ENCODE results near the gene ARPC1B.
"Not testable (repeated sequence)": the region's sequence is repeated elsewhere in the genome, so short reads cannot be mapped to it uniquely, and the experiment has no call there.

Gene ARPC1B
- long read RNA-seq, donor 1, transcript ARPC1B-201 (10 exons, 1,564 nt), result major isoform, 12 of 23 reads
- long read RNA-seq, donor 1, partial matches to known transcripts, result 5 of 23 reads
- long read RNA-seq, donor 1, other reads (novel, unspliced or antisense), result 0 of 23 reads
- long read RNA-seq, donor 2, transcript ARPC1B-201 (10 exons, 1,564 nt), result major isoform, 11 of 15 reads
- long read RNA-seq, donor 2, partial matches to known transcripts, result 0 of 15 reads
- long read RNA-seq, donor 2, other reads (novel, unspliced or antisense), result 0 of 15 reads
- long read RNA-seq, donor 3, transcript ARPC1B-201 (10 exons, 1,564 nt), result major isoform, 6 of 9 reads
- long read RNA-seq, donor 3, partial matches to known transcripts, result 0 of 9 reads
- long read RNA-seq, donor 3, other reads (novel, unspliced or antisense), result 0 of 9 reads
- long read RNA-seq, donor 4, transcript ARPC1B-201 (10 exons, 1,564 nt), result major isoform, 14 of 74 reads
- long read RNA-seq, donor 4, partial matches to known transcripts, result 56 of 74 reads
- long read RNA-seq, donor 4, other reads (novel, unspliced or antisense), result 0 of 74 reads
- long read RNA-seq, donor 5, transcript ARPC1B-201 (10 exons, 1,564 nt), result major isoform, 5 of 68 reads
- long read RNA-seq, donor 5, partial matches to known transcripts, result 59 of 68 reads
- long read RNA-seq, donor 5, other reads (novel, unspliced or antisense), result 0 of 68 reads
- long read RNA-seq, donor 6, transcript ARPC1B-217 (5 exons, 945 nt), result minor isoform, 7 of 80 reads
- long read RNA-seq, donor 6, transcript ARPC1B-201 (10 exons, 1,564 nt), result major isoform, 11 of 80 reads
- long read RNA-seq, donor 6, partial matches to known transcripts, result 60 of 80 reads
- long read RNA-seq, donor 6, other reads (novel, unspliced or antisense), result 0 of 80 reads
- long read RNA-seq, donor 7, transcript ARPC1B-201 (10 exons, 1,564 nt), result major isoform, 19 of 90 reads
- long read RNA-seq, donor 7, partial matches to known transcripts, result 69 of 90 reads
- long read RNA-seq, donor 7, other reads (novel, unspliced or antisense), result 0 of 90 reads
- long read RNA-seq, donor 8, transcript ARPC1B-201 (10 exons, 1,564 nt), result major isoform, 15 of 20 reads
- long read RNA-seq, donor 8, partial matches to known transcripts, result 0 of 20 reads
- long read RNA-seq, donor 8, other reads (novel, unspliced or antisense), result 0 of 20 reads

DNA sequence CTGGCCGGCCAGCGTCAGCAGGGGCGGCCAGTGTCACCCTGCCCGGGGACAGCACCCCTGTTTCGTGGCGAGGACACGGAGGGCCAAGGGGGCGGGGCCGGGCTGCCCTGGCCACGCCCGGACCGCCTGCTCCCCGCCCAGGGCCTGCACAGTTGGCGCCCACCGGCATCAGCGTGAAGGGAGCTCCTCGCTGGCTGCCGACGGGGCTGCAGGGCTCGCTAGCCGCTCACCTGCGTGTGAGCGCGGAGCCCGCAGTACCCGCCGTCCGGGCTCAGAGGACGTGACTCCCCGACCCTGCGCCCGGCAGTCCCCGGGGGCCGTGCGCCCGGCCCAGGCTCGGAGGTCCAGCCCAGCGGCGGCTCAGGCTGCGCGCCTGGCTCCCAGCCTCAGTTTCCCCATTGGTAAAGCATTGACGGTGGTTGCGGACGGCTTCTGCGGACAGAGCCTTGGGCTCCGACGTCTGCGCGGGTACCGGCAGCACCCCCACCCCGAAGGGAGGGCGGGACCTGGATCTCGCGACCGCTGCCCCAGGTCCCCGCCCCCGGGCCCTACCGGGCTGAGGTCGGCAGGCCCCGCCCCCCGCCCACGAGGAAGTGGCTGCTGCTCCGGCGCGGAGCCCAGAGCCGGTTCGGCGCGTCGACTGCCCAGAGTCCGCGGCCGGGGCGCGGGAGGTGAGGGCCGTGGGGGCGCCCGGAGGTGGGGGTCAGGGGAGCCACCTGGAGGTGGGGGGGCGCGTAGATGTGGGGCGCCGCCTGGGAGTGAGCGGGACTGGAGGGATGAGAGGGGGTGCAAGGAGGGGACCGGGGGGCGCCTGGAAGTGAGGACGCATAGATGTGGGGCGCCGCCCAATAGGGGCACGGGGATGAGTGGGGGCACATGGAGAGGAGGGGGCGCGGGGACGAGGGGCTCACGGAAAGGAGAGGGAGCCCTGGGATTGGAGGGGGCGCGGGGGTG is at the start of gene ARPC1B:
ARPC1B (plus strand) TSS at position 620 of the 954 bp plus-strand sequence. CDS start 10,985 bp downstream, outside the sequence.
- DNase-seq, result peak; percentile 73

DNA sequence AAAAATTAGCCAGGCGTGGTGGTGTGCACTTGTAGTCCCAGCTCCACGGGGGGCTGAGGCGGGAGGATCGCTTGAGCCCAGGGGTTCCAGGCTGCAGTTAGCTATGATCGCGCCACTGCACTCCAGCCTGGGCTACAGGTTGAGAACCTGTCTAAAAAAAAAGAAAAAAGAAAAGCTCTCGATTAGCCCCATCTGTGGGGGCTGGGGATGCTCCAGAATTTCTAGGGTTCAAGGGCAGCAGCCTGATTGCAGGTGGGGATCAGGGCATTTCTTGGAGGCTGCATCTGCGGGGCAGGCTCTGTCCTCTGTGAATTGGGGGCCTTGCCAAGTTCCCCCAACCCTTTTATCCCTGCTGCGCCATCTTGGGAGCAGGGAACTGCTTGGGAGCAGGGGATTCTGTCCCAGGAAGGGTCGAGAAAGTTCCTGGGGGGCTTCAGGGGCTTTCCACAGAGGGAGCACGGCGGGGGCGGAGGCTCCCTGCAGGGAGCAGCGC is 49.5 kb upstream of the ARPC1B start:
- DNase-seq, result no peak

DNA sequence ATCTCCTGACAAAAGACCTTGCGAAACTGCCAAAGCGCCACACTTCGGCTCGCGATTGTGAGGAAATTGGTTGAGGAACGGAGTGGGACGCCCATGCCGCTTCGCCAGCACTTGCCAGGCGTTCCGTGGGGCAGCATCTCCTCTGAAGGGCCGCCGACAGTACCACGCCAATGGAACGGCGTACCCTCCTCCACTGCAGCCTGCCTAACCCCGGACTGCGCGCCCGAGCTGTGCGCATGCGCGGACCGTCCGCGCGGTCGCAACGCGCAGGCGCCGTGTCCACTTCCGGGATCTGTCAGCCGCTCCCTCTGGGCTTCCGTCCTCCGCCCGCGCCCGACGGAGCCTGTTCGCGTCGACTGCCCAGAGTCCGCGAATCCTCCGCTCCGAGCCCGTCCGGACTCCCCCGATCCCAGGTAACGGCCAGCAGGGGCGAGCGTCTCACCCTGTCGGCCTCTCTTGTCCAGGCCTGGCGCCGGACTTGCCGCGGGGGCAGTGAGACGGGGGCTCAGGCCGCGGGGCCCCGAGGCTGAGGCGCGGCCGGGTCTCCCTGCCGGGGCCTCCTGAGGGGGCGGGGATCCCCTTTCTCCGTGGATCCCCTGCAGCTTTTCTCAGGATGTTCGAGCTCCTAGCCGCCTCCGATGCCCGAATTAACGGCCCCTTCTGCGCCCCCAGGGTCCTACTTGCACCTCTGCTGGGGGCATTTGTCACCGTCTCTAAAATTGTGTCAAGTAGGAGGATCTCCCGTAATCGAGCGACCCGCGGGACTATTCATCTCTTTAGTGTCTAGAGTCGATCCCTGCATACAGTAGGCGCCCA is 48.7 kb upstream of the ARPC1B start, which contains the start of gene ARPC1A:
ARPC1A (plus strand) TSS at position 307 of the 816 bp plus-strand sequence. CDS start 7,456 bp downstream, outside the sequence.
- peak; percentile 91 for DNase-seq

DNA sequence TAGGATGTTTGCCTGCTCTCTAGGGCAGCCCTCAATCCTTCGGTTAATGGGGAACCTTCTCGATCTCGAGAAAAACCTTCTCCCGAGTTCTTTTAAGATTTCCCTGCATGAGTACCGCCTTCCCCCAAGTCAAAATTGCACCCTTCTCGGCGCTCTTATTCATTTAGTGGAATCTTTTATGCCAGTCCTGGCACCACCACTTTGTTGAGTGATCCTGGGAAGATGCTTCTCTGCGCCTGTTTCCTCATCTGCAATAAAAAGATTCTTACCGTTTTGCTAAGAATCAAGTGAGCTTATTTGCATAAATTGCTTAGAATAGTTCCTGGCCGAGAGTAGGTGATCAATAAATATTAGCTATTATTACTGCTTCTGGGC is 48.1 kb upstream of the ARPC1B start:
- no peak for DNase-seq

DNA sequence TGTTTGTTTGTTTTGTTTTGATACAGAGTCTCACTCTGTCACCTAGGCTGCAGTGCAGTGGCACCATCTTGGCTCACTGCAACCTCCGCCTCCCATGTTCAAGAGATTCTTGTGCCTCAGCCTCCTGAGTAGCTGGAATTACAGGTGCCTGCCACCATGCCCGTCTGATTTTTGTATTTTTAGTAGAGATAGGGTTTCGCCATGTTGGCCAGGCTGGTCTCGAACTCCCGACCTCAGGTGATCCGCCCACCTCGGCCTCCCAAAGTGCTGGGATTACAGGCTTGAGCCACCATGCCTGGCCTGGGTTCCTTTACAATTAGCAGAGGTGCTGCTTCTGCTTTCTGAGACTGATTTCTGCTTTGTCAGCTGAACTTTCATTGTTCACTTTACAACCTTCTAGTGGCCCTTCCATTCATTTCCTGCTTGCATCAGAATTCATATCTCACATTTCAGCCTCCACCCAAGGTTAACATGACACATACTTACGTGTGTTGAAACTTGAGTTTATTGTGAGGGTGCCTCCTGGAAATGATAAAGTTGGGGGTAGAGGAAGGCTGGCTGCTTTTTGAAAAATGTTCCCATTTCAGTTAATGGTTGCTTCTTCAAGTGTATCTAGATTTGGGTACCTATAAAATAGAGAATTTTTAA is 44.1 kb upstream of the ARPC1B start:
- DNase-seq, result not testable (repeated sequence)

DNA sequence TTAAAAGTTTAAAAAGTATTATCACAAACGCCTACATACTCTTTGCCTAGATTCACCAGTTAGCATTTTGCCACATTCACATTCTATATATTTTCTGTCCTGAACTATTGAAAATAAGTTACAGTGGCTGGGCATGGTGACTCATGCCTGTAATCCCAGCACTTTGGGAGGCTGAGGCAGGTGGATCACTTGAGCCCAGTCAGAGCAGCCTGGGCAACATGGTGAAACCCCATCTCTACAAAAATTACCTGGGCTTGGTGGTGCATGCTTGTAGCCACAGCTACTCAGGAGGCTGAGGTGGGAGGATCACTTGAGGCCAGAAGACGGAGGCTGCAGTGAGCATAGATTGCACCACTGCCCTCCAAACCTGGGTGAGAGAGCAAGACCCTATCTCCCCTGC is 43.5 kb upstream of the ARPC1B start:
- DNase-seq, result no peak

DNA sequence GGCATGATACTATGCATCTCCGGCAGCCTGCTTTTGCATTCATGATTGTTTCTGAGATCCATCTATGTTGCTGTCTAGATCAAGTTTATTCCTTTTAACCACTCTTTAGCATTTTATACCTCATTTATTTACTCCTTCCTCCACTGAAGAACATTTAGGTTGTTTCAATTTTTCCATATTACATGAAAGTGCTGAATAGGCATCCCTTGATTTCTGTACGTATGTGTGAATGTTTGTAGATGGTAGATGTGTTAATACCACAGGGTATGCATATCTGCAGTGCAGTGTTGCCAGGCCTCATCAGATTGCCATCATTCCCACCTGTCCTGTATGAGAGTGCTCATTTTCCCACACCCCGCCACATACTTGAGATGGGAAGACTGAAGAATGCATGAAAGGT is 34.9 kb upstream of the ARPC1B start:
- no peak for DNase-seq

DNA sequence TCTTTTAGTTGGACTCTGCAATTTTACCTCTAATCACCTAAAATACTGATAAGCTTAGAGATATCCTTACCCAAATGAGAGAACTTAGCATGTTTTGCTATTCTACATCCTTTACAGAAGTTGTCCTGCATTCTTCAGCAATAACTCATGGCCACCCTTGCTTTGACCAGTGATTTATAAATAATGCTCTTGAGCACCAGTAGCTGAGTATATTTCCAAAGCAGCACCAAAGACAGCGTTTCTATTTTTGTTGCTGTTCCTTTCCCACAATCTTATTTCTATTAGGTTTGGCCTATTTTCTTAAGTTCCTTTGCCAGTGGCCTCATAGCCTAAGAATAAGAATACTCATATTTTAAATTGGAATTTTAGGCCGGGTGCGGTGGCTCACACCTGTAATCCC is 33.9 kb upstream of the ARPC1B start:
- DNase-seq, result no peak

DNA sequence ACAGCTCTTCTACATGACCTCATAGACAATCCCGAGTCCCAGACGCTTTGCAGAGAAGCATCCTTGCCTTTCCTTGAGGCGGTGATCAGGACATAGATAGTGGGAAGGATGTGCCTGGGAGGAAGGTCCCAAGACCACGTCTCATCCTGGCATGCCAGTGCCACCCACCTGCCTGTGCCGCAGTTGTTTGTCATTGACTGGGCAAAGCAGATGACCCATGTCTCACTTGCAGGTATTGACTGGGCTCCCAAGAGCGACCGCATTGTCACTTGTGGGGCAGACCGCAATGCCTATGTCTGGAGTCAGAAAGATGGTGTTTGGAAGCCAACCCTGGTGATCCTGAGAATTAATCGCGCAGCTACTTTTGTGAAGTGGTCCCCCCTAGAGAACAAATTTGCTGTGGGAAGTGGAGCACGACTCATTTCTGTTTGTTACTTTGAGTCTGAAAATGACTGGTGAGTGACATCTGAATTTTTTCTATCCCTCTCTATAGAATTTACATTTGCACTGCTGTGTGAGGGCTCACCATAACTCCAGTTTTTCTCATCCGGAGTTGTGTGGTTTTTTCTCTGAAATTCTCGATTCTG is 30.4 kb upstream of the ARPC1B start:
- no peak for DNase-seq

DNA sequence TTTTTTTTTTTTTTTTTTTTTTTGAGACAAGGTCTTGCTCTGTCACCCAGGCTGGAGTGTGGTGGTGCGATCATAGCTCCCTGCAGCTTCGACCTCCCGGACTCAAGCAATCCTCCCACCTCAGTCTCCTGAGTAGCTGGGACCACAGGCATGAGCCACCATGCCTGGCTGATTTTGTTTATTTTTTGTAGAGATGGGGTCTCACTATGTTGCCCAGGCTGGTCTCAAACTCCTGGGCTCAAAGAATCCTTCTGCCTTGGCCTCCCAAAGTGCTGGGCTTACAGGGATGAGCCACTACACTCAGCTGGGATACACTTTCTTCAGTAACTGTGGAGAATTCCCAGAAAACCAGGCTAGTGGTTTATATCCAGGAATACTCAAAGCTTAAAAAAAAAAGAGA is 23.9 kb upstream of the ARPC1B start:
- not testable (repeated sequence) for DNase-seq

DNA sequence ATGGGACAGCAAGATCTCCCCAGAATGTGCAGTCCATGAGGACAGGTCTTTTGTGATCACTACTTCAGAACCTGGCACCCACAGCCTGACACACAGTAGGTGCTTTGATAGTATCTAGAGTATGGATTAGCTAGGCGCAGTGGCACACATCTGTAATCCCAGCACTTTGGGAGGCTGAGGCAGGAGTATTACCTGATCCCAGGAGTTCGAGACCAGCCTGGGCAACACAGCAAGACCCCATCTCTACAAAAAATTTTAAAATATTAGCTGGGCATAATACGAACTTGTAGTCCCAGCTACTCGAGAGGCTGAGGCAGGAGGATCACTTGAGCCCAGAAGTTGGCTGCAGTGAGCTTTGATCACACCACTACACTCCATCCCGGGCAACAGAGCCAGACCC is 22.3 kb upstream of the ARPC1B start:
- no peak for DNase-seq

DNA sequence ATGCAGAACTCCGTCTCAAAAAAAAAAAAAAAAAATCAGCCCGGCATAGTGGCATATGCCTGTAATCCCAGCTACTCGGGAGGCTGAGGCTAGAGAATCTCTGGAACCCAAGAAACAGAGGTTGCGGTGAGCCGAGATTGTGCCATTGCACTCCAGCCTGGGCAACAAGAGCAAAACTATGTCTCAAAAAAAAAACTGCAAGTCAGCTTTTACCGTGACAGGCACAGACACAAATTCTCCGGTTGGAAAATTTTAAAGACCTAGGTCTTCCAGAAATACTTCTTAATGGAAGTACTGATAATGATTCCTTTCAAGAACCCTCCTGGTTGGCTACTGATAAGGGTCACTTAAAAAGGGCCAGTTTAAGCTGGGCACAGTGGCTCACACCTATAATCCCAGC is 19.4 kb upstream of the ARPC1B start:
- no peak for DNase-seq

DNA sequence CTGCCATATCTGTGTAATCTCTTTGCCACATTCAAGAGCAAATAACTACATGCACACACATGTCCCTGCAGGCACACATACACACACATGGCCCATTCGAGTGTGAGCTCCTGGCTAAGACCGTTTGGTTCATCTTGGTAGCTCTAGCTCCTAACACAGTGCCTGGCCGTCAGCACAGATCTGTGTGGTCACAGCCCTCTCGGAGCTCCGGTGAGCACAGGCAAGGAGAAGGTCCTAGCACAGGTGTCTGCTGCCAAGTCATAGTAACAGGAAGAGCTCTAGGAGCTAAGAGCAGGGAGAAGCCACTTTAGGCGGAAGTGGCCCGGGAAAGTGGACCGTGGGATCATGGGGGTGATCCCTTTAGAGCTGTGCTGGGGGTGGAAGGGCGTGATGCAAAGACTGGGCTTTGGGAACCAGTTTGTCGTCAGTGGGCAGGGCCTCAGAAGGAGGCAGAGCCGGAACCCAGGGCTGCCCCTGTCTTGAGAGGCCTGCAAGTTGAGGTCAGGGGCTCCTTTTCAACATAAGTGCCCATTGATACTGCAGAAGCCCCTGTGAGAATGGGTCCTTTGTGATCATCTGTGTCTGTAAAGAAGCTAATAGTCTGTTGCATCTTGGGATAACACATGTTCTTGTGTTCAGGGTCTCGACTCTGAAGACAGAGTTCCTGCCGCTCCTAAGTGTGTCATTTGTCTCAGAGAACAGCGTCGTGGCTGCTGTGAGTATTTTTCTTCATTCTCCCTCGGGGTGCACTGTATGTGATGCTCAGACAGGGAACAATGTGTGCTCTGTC is 16.6 kb upstream of the ARPC1B start:
- DNase-seq, result no peak

DNA sequence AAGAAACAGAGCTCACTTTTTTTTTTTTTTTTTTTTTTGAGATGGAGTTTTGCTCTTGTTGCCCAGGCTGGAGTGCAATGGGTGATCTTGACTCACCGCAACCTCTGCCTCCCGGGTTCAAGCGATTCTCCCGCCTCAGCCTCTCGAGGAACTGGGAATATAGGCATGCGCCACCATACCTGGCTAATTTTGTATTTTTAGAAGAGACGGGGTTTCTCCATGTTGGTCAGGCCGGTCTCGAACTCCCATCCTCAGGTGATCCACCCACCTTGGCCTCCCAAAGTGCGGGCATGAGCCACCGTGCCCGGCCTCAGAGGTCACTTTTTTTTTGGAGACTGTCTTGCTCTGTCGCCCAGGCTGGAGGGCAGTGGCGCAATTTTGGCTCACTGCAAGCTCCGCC is 16.0 kb upstream of the ARPC1B start:
- not testable (repeated sequence) for DNase-seq

DNA sequence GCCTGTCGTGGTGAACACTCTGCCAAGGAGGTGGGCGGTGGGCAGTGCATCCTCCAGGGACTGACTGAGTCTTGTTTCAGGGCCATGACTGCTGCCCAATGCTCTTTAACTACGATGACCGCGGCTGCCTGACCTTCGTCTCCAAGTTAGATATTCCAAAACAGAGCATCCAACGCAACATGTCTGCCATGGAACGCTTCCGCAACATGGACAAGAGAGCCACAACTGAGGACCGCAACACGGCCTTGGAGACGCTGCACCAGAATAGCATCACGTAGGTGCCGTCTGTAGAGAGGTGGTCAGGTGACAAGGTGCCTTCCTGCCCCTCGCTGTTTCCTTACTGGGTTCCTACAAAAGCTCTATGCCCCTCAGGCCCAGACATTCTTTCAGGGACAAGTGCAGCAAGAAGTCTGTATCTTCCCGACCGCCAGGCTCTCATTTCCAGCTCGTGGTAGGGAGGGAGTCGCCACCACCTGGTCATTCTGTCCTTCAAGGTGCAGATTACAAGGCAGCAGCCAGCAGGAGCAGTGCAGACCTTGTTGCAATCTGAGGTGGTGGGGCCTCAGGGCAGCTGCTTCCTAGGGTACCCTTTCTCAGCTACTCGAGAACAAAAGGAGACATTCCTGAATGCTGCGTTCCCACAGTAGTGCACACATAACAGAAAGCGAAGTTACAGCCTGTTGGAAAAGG is 14.9 kb upstream of the ARPC1B start:
- no peak for DNase-seq

DNA sequence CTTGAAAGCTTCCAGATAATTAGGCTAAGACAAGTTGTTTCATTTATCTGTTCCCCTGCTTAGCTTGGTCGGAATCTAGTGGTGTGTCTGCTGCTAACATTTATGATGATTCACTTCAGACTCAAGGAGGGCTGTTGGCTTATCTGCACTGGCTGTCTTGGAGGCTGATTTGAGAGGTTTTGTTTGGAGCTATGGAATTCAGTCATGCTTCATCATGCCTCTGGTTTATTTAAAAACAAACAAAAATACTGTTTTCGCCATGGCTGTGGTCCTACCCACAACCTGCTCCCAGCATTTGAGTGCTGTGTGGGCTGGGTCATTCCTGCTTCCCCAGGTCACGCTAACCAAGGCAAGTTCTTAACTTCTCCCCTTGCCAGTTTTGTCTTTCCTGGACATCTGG is 11.7 kb upstream of the ARPC1B start:
- no peak for DNase-seq

DNA sequence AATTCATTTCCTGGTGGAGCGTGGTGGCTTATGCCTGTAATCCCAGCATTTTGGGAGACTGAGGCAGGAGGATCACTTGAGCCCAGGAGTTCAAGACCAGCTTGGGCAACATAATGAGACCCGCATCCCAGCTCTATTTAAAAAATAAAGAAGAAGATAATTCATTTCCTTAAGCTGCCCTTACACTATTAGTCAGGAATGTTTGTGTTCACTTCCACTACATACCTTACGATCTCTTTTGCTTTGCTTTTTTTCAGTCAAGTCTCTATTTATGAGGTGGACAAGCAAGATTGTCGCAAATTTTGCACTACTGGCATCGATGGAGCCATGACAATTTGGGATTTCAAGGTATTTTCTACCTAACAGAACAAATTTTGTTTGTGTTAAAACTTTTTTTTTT is 11.2 kb upstream of the ARPC1B start:
- no peak for DNase-seq

All from right kidney (tissue), 9 donors.